ENCODE results near the gene KLHL3.

Gene KLHL3

GRCh38 chr5:137572042-137572695, 163.7 kb downstream of the KLHL3 start:
- DNase-seq = no peak

- no peak for DNase-seq
These were observed 165.8 kb downstream of the KLHL3 start for GRCh38 chr5:137570070-137570469.

All from CD4-positive, alpha-beta T cell treated with Interleukin-15 for 1 hour (primary cell).